HUDEP-2 (cell line): ENCODE measurements around the gene ATP11C.

Source experiments
- DNase-seq, 76 experiments: peaks; one replicate each; lab custom pipeline; 2025; ENCODE audit not compliant: unreplicated experiment in 76 of 76; lab: John Stamatoyannopoulos, UW

ATP11C gene

DNA sequence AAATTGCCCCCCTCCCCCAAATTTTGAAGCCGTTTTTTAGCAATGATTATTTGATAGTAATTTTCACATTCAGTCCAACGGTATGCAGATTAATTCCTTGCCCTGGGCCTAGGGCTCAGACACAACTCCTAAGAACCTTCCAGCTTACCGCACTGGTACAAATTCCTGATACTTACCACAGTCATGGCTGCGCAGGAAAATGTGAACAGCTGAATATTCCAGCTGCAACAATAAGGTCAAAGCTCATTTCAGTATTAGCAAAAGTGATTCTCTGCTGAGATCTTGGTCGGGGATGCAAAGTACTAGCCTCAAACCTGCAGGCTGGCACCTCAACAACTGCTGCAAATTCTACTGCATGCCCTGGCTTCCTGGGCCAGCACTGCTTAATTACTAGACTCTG, 3.0 kb downstream of the ATP11C start:
- no peak for DNase-seq

- no peak for DNase-seq
These were observed 8.2 kb downstream of the ATP11C start for GRCh38 chrX:139924696-139925095.

GRCh38 chrX:139924069-139924695, 8.7 kb downstream of the ATP11C start:
- no peak for DNase-seq

DNA sequence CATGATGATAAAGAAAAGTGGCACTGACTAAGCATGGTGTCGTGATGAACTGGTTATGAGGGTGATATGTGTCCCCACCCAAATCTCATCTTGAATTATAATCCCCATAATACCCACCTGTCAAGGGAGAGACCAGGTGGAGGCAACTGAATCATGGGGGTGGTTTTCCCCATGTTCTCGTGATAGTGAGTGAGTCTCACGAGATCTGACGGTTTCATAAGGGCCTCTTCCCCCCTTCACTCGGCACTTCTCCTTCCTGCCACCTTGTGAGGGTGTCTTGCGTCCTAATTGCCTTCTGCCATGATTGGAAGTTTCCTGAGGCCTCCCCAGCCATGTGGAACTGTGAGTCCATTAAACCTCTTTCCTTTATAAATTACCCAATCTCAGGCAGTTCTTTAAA, 11.7 kb downstream of the ATP11C start:
- DNase-seq = peak in 2 of 76 experiments; percentile 0

- peak in 22 of 76 experiments; percentile 0 to 46 (median 7) for DNase-seq
These were observed 12.5 kb downstream of the ATP11C start for GRCh38 chrX:139920316-139920715.

DNA sequence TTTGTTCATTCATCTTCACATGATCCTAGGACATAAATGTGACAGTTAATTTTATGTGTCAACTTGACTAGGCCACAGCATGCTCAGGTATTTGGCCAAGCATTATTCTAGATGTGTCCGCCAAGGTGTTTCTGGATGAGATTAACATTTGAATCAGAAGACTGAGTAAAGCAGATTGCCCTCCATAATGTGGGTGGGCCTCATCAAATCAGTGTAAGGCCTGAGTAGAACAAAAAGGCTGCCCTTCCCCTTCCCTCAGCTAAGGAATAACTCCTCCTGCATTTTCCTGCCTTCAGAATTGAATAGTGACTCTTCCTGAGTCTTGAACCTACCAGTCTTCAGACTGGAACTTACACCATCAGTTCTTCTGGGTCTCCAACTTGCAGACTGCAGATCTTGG, 18.4 kb downstream of the ATP11C start:
- DNase-seq = no peak

DNA sequence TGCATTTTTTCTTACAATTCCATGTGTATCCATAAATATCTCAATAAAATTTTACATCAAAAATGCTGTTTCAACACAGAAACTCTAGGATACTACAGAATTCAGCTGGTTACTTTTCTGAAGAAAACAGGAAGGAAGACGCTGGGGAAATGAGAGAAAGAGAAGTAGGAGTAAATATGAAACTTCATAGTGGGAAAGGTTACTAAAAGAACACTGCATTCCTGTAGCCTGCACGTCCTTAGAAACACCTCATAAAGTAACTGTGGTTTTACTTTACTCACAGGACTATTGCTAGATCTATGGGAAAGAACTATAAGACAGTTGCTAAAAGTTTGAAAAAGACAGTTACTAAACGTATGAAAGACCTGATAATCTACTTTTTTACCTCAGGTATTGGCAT, 23.1 kb downstream of the ATP11C start:
- no peak for DNase-seq

DNA sequence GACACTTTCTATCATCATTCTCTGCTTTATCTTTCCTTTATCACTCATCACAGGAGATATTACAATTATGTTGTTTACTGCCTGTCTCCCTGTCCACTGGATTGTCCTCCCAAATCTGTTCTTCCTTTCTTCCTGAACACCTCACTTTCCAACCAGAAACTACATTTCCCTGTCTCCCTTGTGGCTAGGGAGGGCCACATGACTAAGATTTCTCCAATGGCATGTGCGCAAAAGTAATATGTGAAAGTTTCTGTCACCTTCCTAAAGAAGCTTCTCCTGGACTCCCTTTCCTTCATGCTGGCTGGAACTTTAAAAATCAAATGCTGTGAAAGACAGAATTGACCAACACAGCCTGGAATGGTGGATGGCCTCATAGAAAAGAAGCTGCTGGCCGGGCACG, 25.8 kb downstream of the ATP11C start:
- DNase-seq = no peak

- DNase-seq = no peak
These were observed 27.1 kb downstream of the ATP11C start for GRCh38 chrX:139905743-139906142.

GRCh38 chrX:139905051-139905450, 27.8 kb downstream of the ATP11C start:
- no peak for DNase-seq

DNA sequence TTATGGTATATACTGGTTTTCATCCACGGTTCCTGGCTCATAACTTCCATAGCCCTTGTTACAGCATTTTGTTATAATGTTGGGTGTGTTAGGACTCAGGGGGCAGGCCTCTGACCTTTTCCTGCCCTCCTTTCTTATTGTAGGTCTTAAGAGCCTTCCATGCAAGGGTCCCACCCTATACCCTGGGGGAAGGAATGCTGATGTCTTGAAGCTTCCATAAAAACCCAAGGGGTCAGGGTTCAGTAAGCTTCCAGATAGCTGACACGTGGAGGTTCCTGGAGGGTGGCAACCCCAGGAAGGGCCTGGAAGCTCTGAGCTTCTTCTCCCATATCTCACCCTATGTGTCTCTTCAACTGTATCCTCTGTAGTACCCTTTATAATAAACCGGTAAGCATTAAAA, 29.6 kb downstream of the ATP11C start:
- DNase-seq = no peak

DNA sequence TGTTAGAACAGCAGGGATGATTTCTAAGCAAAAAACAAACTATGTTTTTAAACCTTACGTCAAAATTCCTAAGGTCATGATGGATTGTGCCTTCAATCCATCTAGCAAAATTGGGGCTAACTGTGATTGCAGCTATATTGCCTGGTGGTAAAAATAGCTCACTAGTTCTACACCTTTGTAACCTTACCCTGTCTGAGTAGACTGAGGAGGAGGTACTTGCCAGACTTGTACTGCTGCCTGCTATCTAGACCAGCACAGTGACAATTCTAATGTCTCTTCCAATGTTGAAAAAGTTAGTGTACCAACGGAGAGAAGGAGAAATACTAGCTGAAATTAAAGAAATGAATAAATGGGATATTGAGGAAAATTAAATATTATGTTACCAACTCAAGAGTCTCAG, 30.3 kb downstream of the ATP11C start:
- DNase-seq = no peak

GRCh38 chrX:139898334-139898733, 34.5 kb downstream of the ATP11C start:
- DNase-seq = no peak

GRCh38 chrX:139892512-139892911, 40.3 kb downstream of the ATP11C start:
- DNase-seq = no peak

GRCh38 chrX:139890991-139891700, 41.7 kb downstream of the ATP11C start:
- DNase-seq = peak in 2 of 76 experiments; percentile 1

DNA sequence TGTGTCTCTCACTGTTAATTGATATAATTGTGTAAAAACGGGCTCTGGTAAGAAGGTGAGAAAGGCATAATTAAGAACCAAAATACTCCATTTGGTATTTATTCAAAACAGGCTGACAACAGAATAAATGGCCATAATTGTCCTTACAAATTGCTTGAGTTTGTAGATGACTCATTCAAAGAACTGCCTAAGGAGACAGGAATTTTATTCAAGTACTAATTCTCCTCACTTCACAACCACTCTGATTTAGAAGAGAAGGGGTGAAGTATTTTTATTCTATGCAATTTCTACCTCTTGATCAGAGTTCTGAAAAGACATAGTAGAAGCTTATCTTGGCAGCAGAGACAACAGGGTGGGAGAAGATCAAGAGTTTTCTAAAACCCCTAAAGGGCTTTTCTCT, 43.1 kb downstream of the ATP11C start:
- no peak for DNase-seq

- no peak for DNase-seq
These were observed 48.9 kb downstream of the ATP11C start for GRCh38 chrX:139883984-139884383.

- DNase-seq = no peak
These were observed 50.6 kb downstream of the ATP11C start for GRCh38 chrX:139882299-139882698.

- no peak for DNase-seq
These were observed 51.3 kb downstream of the ATP11C start for GRCh38 chrX:139881572-139881971.

DNA sequence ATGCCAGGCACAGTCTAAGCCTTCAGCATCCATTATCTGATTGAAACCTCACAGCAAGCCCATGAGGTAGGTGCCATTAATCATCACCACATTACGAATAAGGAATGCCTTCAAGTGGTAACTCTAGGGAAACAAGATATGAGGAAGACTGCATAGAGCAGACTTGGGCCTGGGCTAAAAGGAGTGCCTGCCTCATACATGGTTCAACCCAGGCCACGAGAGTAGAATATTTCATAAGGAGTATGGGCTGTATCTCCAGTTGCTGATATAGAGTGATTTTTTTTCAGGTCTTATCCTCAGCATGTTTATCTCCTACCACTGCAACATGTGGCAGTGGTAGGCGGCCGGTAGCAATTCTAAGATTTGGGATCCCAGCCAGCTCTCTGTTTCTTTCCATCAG, 51.7 kb downstream of the ATP11C start:
- DNase-seq = peak in 27 of 76 experiments; percentile 0 to 41 (median 5)

DNA sequence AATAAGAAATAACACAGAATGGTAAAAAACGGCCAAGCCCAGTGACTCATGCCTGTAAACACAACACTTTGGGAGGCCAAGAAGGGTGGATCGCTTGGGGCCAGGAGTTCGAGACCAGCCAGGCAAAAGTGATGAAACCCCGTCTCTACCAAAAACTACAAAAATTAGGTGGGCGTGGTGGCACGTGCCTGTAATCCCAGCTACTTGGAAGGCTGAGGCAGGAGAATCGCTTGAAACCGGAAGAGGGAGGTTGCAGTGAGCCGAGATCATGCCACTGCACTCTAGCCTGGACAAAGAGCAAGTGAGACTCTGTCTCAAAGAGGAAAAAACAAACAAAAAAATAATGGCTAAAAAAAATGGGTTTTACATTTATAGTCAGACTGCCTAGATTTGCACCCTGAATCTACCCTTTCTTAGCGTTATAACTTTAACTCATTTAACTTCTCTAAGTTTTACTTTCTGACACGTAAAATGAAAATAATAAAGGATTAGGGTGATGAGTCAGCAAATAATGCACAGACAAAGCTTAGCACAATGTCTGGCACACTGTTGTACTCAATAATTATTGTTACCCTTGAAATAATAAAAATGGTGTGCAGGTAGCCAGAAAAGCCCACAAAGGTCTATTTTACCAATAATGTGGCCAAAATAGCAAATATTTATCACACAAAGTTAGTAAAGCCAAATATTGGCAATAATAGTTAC, 55.0 kb downstream of the ATP11C start:
- peak in 2 of 76 experiments; percentile 0 to 1 for DNase-seq

DNA sequence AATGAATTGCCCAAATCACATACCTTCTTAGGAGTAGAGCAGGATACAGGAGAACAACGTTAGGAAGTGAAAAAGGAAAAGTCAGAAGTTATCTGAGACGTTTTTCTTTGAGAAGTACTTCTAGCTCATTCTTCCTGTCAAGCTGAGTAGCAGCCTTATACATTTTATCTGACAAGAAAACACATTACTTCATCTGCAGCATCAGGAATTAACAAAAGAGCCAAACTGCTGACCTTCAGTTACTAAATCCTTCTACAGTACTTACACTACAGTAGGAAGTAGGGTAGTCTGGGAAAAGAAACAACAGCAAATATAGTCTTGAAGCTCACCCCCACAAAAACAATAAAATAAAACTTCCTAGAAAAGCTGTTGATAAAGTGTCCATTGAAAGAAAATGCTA, 57.0 kb downstream of the ATP11C start:
- no peak for DNase-seq
